Liver (tissue), 9 donors: ENCODE measurements around the gene LAD1. TPM values are rescaled to one million over a fixed set of nuclear protein-coding genes. Genes with fewer than 3 reads are reported as not detected.

Experiments
- DNase-seq: peaks from one replicate; pipeline ENCODE4 v3.0.0-alpha.2; 2017; ENCODE audit warnings: low spot score
- H3K27ac ChIP-seq, 2 donors: one replicate each; pipeline ENCODE4 v1.7.0; 2013; ENCODE audit warnings: inconsistent platforms in 2 of 2, low read length in 2 of 2, control low read depth in 1 of 2, low read depth in 1 of 2, mild to moderate bottlenecking in 1 of 2
- H3K27me3 ChIP-seq, 4 donors: one replicate each; pipeline versions ENCODE4 v1.6.1 to v1.7.0; 2013; ENCODE audit warnings: low read length in 3 of 4, inconsistent platforms in 1 of 4, mild to moderate bottlenecking in 1 of 4, moderate library complexity in 1 of 4; ENCODE audit not compliant: control insufficient read depth in 4 of 4, insufficient read depth in 4 of 4
- H3K36me3 ChIP-seq, 4 donors: one replicate each; pipeline versions ENCODE4 v1.6.1 to v1.7.0; 2013; ENCODE audit warnings: low read length in 3 of 4, mild to moderate bottlenecking in 3 of 4, low read depth in 1 of 4, moderate library complexity in 1 of 4; ENCODE audit not compliant: control insufficient read depth in 4 of 4, insufficient read depth in 3 of 4
- H3K4me1 ChIP-seq, 4 donors: one replicate each; pipeline versions ENCODE4 v1.6.1 to v1.7.0; 2013; ENCODE audit warnings: low read length in 3 of 4, mild to moderate bottlenecking in 3 of 4, moderate library complexity in 1 of 4; ENCODE audit not compliant: control insufficient read depth in 4 of 4, insufficient read depth in 4 of 4
- H3K4me3 ChIP-seq, 3 donors: one replicate each; pipeline versions ENCODE4 v1.6.1 to v1.7.0; 2013; ENCODE audit warnings: low read length in 3 of 3, control low read depth in 1 of 3, low read depth in 1 of 3, mild to moderate bottlenecking in 1 of 3
- H3K9ac ChIP-seq, 2 donors: one replicate each; pipeline ENCODE4 v1.7.0; 2013; ENCODE audit warnings: low read length in 2 of 2, mild to moderate bottlenecking in 2 of 2, moderate library complexity in 2 of 2, control low read depth in 1 of 2, low read depth in 1 of 2
- H3K9me3 ChIP-seq, 4 donors: one replicate each; pipeline versions ENCODE4 v1.6.1 to v1.7.0; 2013; ENCODE audit warnings: low read length in 3 of 4; ENCODE audit not compliant: control insufficient read depth in 4 of 4
- ATF3 ChIP-seq: IDR thresholded peaks from 2 replicates; pipeline ENCODE4 v1.6.1; 2016; ENCODE audit warnings: antibody characterized with exemption
- CTCF ChIP-seq: fragments of 150-350 bp; IDR thresholded peaks from 2 replicates; pipeline ENCODE4 v1.5.1; 2017; ENCODE audit warnings: improper control_type of control experiment, low read depth, low read length; ENCODE audit not compliant: missing input control
- FOXA1 ChIP-seq: IDR thresholded peaks from 2 replicates; pipeline ENCODE4 v1.6.1; 2016; ENCODE audit warnings: antibody characterized with exemption
- FOXA2 ChIP-seq: IDR thresholded peaks from 2 replicates; pipeline ENCODE4 v1.6.1; 2016; ENCODE audit warnings: antibody characterized with exemption
- HNF4A ChIP-seq, 2 donors: conservative IDR thresholded peaks; 2 replicates each; pipeline ENCODE4 v1.6.1; 2016; ENCODE audit warnings: antibody characterized with exemption in 2 of 2, mild to moderate bottlenecking in 2 of 2
- JUND ChIP-seq, 2 donors: IDR thresholded peaks; 2 replicates each; pipeline ENCODE4 v1.6.1; 2016; ENCODE audit warnings: antibody characterized with exemption in 2 of 2
- MAX ChIP-seq: IDR thresholded peaks from 2 replicates; pipeline ENCODE4 v1.6.1; 2016; ENCODE audit warnings: antibody characterized with exemption
- NR2F2 ChIP-seq: IDR thresholded peaks from 2 replicates; pipeline ENCODE4 v1.6.1; 2016; ENCODE audit warnings: antibody characterized with exemption
- RAD21 ChIP-seq, 2 donors: IDR thresholded peaks; 2 replicates each; pipeline ENCODE4 v1.6.1; 2016; ENCODE audit warnings: antibody characterized with exemption in 2 of 2, mild to moderate bottlenecking in 2 of 2
- REST ChIP-seq: IDR thresholded peaks from 2 replicates; pipeline ENCODE4 v1.6.1; 2016; ENCODE audit warnings: antibody characterized with exemption, mild to moderate bottlenecking
- RXRA ChIP-seq, 2 donors: IDR thresholded peaks; 2 replicates each; pipeline ENCODE4 v1.6.1; 2017 to 2018; ENCODE audit warnings: antibody characterized with exemption in 2 of 2, mild to moderate bottlenecking in 1 of 2
- SP1 ChIP-seq: IDR thresholded peaks from 2 replicates; pipeline ENCODE4 v1.6.1; 2018; ENCODE audit warnings: antibody characterized with exemption, mild to moderate bottlenecking
- TAF1 ChIP-seq: conservative IDR thresholded peaks from 2 replicates; pipeline ENCODE4 v1.6.1; 2016; ENCODE audit warnings: antibody characterized with exemption, mild to moderate bottlenecking
- YY1 ChIP-seq: IDR thresholded peaks from 2 replicates; pipeline ENCODE4 v1.6.1; 2016; ENCODE audit warnings: antibody characterized with exemption, mild to moderate bottlenecking
- ZBTB33 ChIP-seq: IDR thresholded peaks from 2 replicates; pipeline ENCODE4 v1.6.1; 2016; ENCODE audit warnings: antibody characterized with exemption
- WGBS: extraction: QIAGEN DNeasy Blood & Tissue Kit; methylation state at CpG from one replicate; pipeline ENCODE4 v1.1.7; 2013; 5-methylcytosine and 5-hydroxymethylcytosine counted together
- polyA plus RNA-seq, 2 donors: library from polyadenylated mRNA; stranded (reverse) in 1 of 2; unstranded in 1 of 2; fragments of 200-250 nt in 1 of 2; fragments of >200 nt in 1 of 2; fragmentation: Nextera tagmentation in 1 of 2; extraction: Ambion mirVana in 1 of 2; gene quantifications; one replicate each; pipeline versions ENCODE4 v1.2.1 to v1.2.3, GENCODE V29; 2013 to 2015
- total RNA-seq, 2 donors: library from RNA; depleted of rRNA; stranded (reverse); fragments of >200 nt; gene quantifications; one replicate each; pipeline ENCODE4 v1.2.3, GENCODE V29; 2014
- donor health status: healthy.
- donor health status: healthy.
- donor health status: healthy.
- donor health status: healthy.
- donor health status: healthy.

Gene LAD1
- total and polyA plus RNA-seq, 4 donors = 3.4 to 13.7 (median 8.5) TPM

- TF ChIP-seq REST (no peak), ATF3 (no peak)
Measured at GRCh38 chr1:201369209-201369608, 29.9 kb downstream of the LAD1 start (continued).

- no peak for DNase-seq
- 77% methylated on average over 7 of the region's 7 CpGs for WGBS
- H3K36me3 ChIP-seq = no peaks in the 10 kb centered on the region
- no peaks in the 10 kb centered on the region for H3K4me1 ChIP-seq
- H3K4me3 ChIP-seq = no peak overlapping the region
- H3K9me3 ChIP-seq = no peaks in the 10 kb centered on the region
- no peak overlapping the region for H3K9ac ChIP-seq
- H3K27me3 ChIP-seq = no peaks in the 10 kb centered on the region
- H3K27ac ChIP-seq = no peak overlapping the region
- TF ChIP-seq TAF1 = no peak
- no peak for TF ChIP-seq HNF4A (conservative IDR thresholded peaks at IDR 0.05)
- no peak for TF ChIP-seq NR2F2
- TF ChIP-seq MAX = no peak
- TF ChIP-seq RAD21 (IDR thresholded peaks at IDR 0.05) = no peak
- no peak for TF ChIP-seq FOXA2
- no peak for TF ChIP-seq ZBTB33
- no peak for TF ChIP-seq ATF3
- no peak for TF ChIP-seq RXRA (IDR thresholded peaks at IDR 0.05)
- TF ChIP-seq YY1 = no peak
- no peak for TF ChIP-seq FOXA1
- TF ChIP-seq JUND (IDR thresholded peaks at IDR 0.05) = no peak
- TF ChIP-seq CTCF = no peak
- TF ChIP-seq SP1 = no peak
Measured at GRCh38 chr1:201366696-201367095, 32.4 kb downstream of the LAD1 start.
